ENCODE data around the gene ASB15.

DNA sequence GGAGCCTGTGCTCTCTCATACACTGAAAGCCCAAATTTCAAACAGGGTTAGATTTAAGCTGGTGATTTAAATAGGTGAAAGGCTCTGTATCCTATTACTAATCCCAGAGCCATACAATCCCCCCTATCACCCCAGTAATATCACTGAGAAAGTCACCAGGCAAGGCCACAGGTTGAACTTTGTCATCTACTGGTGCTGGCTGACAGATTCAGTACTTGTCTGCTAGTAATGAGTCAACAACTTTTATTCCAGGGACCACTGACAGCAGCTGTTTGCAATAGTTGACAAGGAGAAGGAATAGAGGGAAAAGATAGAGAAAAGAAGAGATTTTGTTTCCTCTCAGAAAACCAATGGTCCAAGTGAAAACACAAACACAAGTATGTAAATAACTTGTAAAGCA is 10.4 kb downstream of the ASB15 start:
- TF ChIP-seq, protein P1, sequence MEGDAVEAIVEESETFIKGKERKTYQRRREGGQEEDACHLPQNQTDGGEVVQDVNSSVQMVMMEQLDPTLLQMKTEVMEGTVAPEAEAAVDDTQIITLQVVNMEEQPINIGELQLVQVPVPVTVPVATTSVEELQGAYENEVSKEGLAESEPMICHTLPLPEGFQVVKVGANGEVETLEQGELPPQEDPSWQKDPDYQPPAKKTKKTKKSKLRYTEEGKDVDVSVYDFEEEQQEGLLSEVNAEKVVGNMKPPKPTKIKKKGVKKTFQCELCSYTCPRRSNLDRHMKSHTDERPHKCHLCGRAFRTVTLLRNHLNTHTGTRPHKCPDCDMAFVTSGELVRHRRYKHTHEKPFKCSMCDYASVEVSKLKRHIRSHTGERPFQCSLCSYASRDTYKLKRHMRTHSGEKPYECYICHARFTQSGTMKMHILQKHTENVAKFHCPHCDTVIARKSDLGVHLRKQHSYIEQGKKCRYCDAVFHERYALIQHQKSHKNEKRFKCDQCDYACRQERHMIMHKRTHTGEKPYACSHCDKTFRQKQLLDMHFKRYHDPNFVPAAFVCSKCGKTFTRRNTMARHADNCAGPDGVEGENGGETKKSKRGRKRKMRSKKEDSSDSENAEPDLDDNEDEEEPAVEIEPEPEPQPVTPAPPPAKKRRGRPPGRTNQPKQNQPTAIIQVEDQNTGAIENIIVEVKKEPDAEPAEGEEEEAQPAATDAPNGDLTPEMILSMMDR (conservative IDR thresholded peaks at IDR 0.05; ENCODE audit: low read length), result no peak
- no peak for TF ChIP-seq EZH2phosphoT487 (IDR thresholded peaks at IDR 0.05; ENCODE audit: borderline replicate concordance)
